GM12878 (cell line): ENCODE measurements around the gene RETREG1. TPM values are rescaled to one million over a fixed set of nuclear protein-coding genes. Genes with fewer than 3 reads are reported as not detected.

Experiments
- ATAC-seq: fragments of 200-7000 bp; cut with Tn5 transposase; 3 replicates; pipeline ENCODE4 v1.9.1; 2020; ENCODE audit warnings: mild to moderate bottlenecking, moderate library complexity
- BruUV-seq: library from RNA; stranded (reverse); fragments of 400-500 nt; replicated peaks from 2 replicates; lab custom pipeline; 2021; lab: Mats Ljungman, UMichigan
- CTCF ChIA-PET: fragments of 300-600 bp; sonication (Branson Sonifier 250); formaldehyde crosslinking; extraction: SDS; loops from one replicate; lab custom pipeline; 2021; ENCODE audit warnings: inconsistent platforms; lab: Yijun Ruan, JAX
- POLR2A ChIA-PET: fragments of 350-600 bp; formaldehyde crosslinking; extraction: SDS; loops from one replicate; lab custom pipeline; 2021; ENCODE audit warnings: inconsistent platforms; lab: Charles Lee
- RAD21 ChIA-PET: fragments of 300-600 bp; sonication (Branson Sonifier 250); formaldehyde crosslinking; loops from one replicate; lab custom pipeline; 2023; ENCODE audit warnings: antibody characterized with exemption; ENCODE audit not compliant: unreplicated experiment; lab: Charles Lee
- SMC1A ChIA-PET: fragments of 300-600 bp; sonication (Branson Sonifier 250); formaldehyde crosslinking; loops from one replicate; lab custom pipeline; 2023; ENCODE audit not compliant: unreplicated experiment, uncharacterized antibody; lab: Charles Lee
- DNase-seq: peaks from one replicate; pipeline ENCODE4 v3.0.0-alpha.2; 2011; ENCODE audit warnings: low read depth, low spot score
- FAIRE-seq: peaks from 3 replicates; lab custom pipeline; 2011; peaks lifted over from hg19 to GRCh38; lab: Jason Lieb, UNC
- H2AFZ ChIP-seq: 2 replicates; pipeline ENCODE4 v1.6.0; 2011; ENCODE audit warnings: low read depth, low read length, control low read depth; ENCODE audit not compliant: control insufficient read depth
- H3K27ac ChIP-seq: 2 replicates; pipeline ENCODE4 v1.5.1; 2011; ENCODE audit warnings: control low read depth; ENCODE audit not compliant: control insufficient read depth, insufficient read depth
- H3K27me3 ChIP-seq, 2 experiments: replicated peaks in 1 of 2; 2 replicates each; pipeline versions ENCODE4 v1.6.0 to v1.6.1; 2011; ENCODE audit warnings: low read length in 1 of 2; ENCODE audit not compliant: control insufficient read depth in 2 of 2, insufficient read depth in 2 of 2
- H3K36me3 ChIP-seq, 2 experiments: 2 replicates each; pipeline ENCODE4 v1.5.1; 2011; ENCODE audit warnings: low read length in 1 of 2; ENCODE audit not compliant: control insufficient read depth in 2 of 2, insufficient read depth in 2 of 2
- H3K4me1 ChIP-seq: 2 replicates; pipeline ENCODE4 v1.6.1; 2011; ENCODE audit warnings: mild to moderate bottlenecking, low read length, moderate library complexity, mixed read lengths; ENCODE audit not compliant: control insufficient read depth, insufficient read depth
- H3K4me2 ChIP-seq: 2 replicates; pipeline ENCODE4 v1.6.0; 2011; ENCODE audit warnings: control low read depth; ENCODE audit not compliant: control insufficient read depth, insufficient read depth
- H3K4me3 ChIP-seq: fragments of 200-600 bp; sonication (generic); 2 replicates; pipeline ENCODE4 v1.5.1; 2016
- H3K79me2 ChIP-seq: 2 replicates; pipeline ENCODE4 v1.6.0; 2011; ENCODE audit warnings: low read length; ENCODE audit not compliant: control insufficient read depth, insufficient read depth
- H3K9ac ChIP-seq: 2 replicates; pipeline ENCODE4 v1.8.0; 2011; ENCODE audit warnings: low read length, control low read depth, mixed read lengths; ENCODE audit not compliant: control insufficient read depth, insufficient read depth
- H3K9me3 ChIP-seq: replicated peaks from 3 replicates; pipeline ENCODE4 v1.5.1; 2011; ENCODE audit warnings: mild to moderate bottlenecking, low read length; ENCODE audit not compliant: control insufficient read depth, insufficient read depth
- H4K20me1 ChIP-seq: 2 replicates; pipeline ENCODE4 v1.6.0; 2011; ENCODE audit not compliant: control insufficient read depth, insufficient read depth
- BHLHE40 ChIP-seq, 2 experiments: fragments of 450-650 bp in 1 of 2; IDR thresholded peaks; 2 replicates each; pipeline ENCODE4 v1.6.1; 2011 to 2017; ENCODE audit warnings: low read depth in 2 of 2, borderline replicate concordance in 1 of 2, improper control_type of control experiment in 1 of 2, low read length in 1 of 2, mild to moderate bottlenecking in 1 of 2
- BMI1 ChIP-seq: fragments of 450-650 bp; IDR thresholded peaks from 2 replicates; pipeline ENCODE4 v1.6.1; 2016; ENCODE audit warnings: mild to moderate bottlenecking, moderate library complexity, borderline replicate concordance
- CBFB ChIP-seq: IDR thresholded peaks from 2 replicates; pipeline ENCODE4 v1.6.1; 2016; ENCODE audit warnings: antibody characterized with exemption, low read depth
- HDAC2 ChIP-seq: fragments of 200-600 bp; sonication (generic); IDR thresholded peaks from 2 replicates; pipeline ENCODE4 v1.6.1; 2017
- IKZF2 ChIP-seq, 2 experiments: fragments of 450-650 bp; IDR thresholded peaks; 2 replicates each; pipeline ENCODE4 v1.6.1; 2017; ENCODE audit warnings: mild to moderate bottlenecking in 2 of 2, moderate library complexity in 2 of 2
- JUND ChIP-seq: IDR thresholded peaks from 2 replicates; pipeline ENCODE4 v1.6.1; 2012; ENCODE audit warnings: low read depth, mild to moderate bottlenecking, low read length, improper control_type of control experiment, moderate library complexity
- POLR2A ChIP-seq: IDR thresholded peaks from 2 replicates; pipeline ENCODE4 v1.6.1; 2011; ENCODE audit warnings: low read depth, mild to moderate bottlenecking, low read length
- POLR2AphosphoS5 ChIP-seq: IDR thresholded peaks from 2 replicates; pipeline ENCODE4 v1.6.1; 2011; ENCODE audit warnings: mild to moderate bottlenecking, low read length, inconsistent platforms
- SREBF1 ChIP-seq: IDR thresholded peaks from 2 replicates; pipeline ENCODE4 v1.6.1; 2012; ENCODE audit warnings: mild to moderate bottlenecking, low read length
- SUPT20H ChIP-seq: IDR thresholded peaks from 2 replicates; pipeline ENCODE4 v1.6.1; 2011; ENCODE audit warnings: low read depth, mild to moderate bottlenecking, low read length, moderate library complexity, borderline replicate concordance; ENCODE audit not compliant: control insufficient read depth
- SUZ12 ChIP-seq: fragments of 200-600 bp; sonication (generic); IDR thresholded peaks from one replicate; pipeline ENCODE4 v1.6.1; 2018; ENCODE audit warnings: antibody characterized with exemption, mild to moderate bottlenecking; ENCODE audit not compliant: unreplicated experiment
- TARDBP ChIP-seq: IDR thresholded peaks from 2 replicates; pipeline ENCODE4 v1.6.1; 2016; ENCODE audit warnings: borderline replicate concordance
- ZNF207 ChIP-seq: fragments of 450-650 bp; IDR thresholded peaks from 2 replicates; pipeline ENCODE4 v1.6.1; 2014; ENCODE audit warnings: antibody characterized with exemption, mild to moderate bottlenecking, borderline replicate concordance
- ZNF24 ChIP-seq: fragments of 450-650 bp; IDR thresholded peaks from 2 replicates; pipeline ENCODE4 v1.6.1; 2017; ENCODE audit warnings: antibody characterized with exemption, mild to moderate bottlenecking
- WGBS: methylation state at CpG from one replicate; pipeline ENCODE4 v1.1.6; 2016; ENCODE audit warnings: low lambda C conversion rate; ENCODE audit not compliant: insufficient replicate concordance, insufficient coverage; ENCODE audit errors: missing lambda C conversion rate; 5-methylcytosine and 5-hydroxymethylcytosine counted together
- in situ Hi-C: fragments of 300-500 bp; cut with MboI; formaldehyde crosslinking; loops from 9 replicates; pipeline ENCODE4 v1.14.3; 2018; ENCODE audit warnings: mixed read lengths
- intact Hi-C: fragments of 100-400 bp; cut with micrococcal nuclease; formaldehyde crosslinking; loops from one replicate; pipeline ENCODE4 v1.14.2; 2022; ENCODE audit not compliant: unreplicated experiment
- polyA plus RNA-seq, 11 experiments: library from polyadenylated mRNA; depleted of rRNA in 4 of 11; unstranded in 6 of 11; stranded (reverse) in 5 of 11; fragments of >200 nt; fragmentation: Nextera tagmentation in 4 of 11; fragmentation: Illumina TruSeq in 1 of 11; extraction: Ambion mirVana in 4 of 11; extraction: Trizol in 1 of 11; gene quantifications; 1 replicate in 1 of 11; 2 replicates in 10 of 11; pipeline versions ENCODE4 v1.2.1 to v1.2.3, GENCODE V29; 2011 to 2016; ENCODE audit warnings: inconsistent platforms in 2 of 11, missing spikeins in 2 of 11, low read depth in 1 of 11
- total RNA-seq, 4 experiments: library from RNA; depleted of rRNA in 3 of 4; stranded (reverse); fragments of >200 nt in 3 of 4; fragmentation: Illumina TruSeq in 1 of 4; extraction: Trizol in 1 of 4; gene quantifications; 2 replicates each; pipeline versions ENCODE4 v1.2.1 to v1.2.3, GENCODE V29; 2013 to 2021
- TF ChIP-seq, protein P1 (sequence below): IDR thresholded peaks from 2 replicates; pipeline ENCODE4 v1.6.1; 2012; ENCODE audit warnings: low read depth, low read length, improper control_type of control experiment
- TF ChIP-seq, protein P2 (sequence below): IDR thresholded peaks from 2 replicates; pipeline ENCODE4 v1.6.1; 2012; ENCODE audit warnings: low read depth, low read length, improper control_type of control experiment
- TF ChIP-seq, protein P3 (sequence below): fragments of 450-650 bp; IDR thresholded peaks from 2 replicates; pipeline ENCODE4 v1.6.1; 2014; ENCODE audit warnings: mild to moderate bottlenecking

The RETREG1 gene
- total and polyA plus RNA-seq, 10 of the 15 experiments (the other 5 are each of a cell fraction or from before 2014, with no cell fraction given): 3.9 to 8.9 (median 6.4) TPM

- TF ChIP-seq SUZ12: no peak
- TF ChIP-seq, protein P1, sequence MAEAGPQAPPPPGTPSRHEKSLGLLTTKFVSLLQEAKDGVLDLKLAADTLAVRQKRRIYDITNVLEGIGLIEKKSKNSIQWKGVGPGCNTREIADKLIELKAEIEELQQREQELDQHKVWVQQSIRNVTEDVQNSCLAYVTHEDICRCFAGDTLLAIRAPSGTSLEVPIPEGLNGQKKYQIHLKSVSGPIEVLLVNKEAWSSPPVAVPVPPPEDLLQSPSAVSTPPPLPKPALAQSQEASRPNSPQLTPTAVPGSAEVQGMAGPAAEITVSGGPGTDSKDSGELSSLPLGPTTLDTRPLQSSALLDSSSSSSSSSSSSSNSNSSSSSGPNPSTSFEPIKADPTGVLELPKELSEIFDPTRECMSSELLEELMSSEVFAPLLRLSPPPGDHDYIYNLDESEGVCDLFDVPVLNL: no peak
- TF ChIP-seq, protein P2, sequence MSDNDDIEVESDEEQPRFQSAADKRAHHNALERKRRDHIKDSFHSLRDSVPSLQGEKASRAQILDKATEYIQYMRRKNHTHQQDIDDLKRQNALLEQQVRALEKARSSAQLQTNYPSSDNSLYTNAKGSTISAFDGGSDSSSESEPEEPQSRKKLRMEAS: no peak
- no peak for TF ChIP-seq CBFB
- TF ChIP-seq TARDBP: no peak
These were observed 39.9 kb upstream of the RETREG1 start (continued) for GRCh38 chr5:16656561-16657191.

DNA sequence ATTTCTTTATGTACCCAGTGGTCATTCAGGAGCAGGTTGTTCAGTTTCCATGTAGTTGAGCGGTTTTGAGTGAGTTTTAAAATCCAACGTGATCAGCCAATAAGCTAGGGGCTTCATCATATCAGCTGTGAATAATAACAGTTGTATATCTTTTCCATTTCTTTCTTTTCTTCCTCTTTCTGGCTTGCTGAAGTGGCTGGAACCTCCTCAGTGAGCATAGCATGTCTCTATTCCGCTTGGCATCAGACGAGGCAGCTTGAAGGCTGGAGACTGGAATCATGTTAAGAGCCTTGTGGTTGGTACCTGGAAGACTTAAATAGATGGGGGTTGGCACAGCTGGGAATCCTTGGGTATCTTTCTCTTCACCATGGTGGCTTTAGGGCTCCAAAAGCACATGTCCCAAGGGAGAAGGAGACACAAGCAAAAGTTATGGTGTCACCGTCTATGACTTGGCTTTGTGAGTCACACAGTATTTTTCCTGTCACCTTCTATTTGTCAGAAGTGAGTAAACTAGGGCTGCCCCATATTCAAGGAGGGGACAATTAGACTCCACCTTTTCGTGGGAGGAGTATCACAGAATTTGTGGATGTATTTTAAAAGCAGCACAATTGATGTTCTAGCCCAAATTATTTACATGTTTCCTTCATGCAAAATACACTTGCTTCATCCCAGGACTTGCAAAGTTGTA, 38.0 kb upstream of the RETREG1 start:
- no peaks in the 10 kb centered on the region for H3K36me3 ChIP-seq
- ChIA-PET SMC1A (no interaction called here), RAD21 (no interaction called here), POLR2A (no interaction called here), CTCF (no interaction called here)
- no peak overlapping the region for H2AFZ ChIP-seq
- TF ChIP-seq SREBF1 (no peak), JUND (no peak), SUPT20H (no peak), IKZF2 (IDR thresholded peaks at IDR 0.05) (no peak), ZNF24 (no peak), POLR2A (no peak), POLR2AphosphoS5 (no peak), HDAC2 (no peak), ZNF207 (no peak), BHLHE40 (IDR thresholded peaks at IDR 0.05; ENCODE audit: borderline replicate concordance in 1 of 2, low read depth in 2 of 2, low read length in 1 of 2) (no peak), BMI1 (no peak)
- TF ChIP-seq, protein P3, sequence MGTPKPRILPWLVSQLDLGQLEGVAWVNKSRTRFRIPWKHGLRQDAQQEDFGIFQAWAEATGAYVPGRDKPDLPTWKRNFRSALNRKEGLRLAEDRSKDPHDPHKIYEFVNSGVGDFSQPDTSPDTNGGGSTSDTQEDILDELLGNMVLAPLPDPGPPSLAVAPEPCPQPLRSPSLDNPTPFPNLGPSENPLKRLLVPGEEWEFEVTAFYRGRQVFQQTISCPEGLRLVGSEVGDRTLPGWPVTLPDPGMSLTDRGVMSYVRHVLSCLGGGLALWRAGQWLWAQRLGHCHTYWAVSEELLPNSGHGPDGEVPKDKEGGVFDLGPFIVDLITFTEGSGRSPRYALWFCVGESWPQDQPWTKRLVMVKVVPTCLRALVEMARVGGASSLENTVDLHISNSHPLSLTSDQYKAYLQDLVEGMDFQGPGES: no peak
- FAIRE-seq (no peak), ATAC-seq (no peak), DNase-seq (no peak)
- H3K4me1 ChIP-seq: no peaks in the 10 kb centered on the region
- intact Hi-C loops: no loop called here
- no peaks in the 10 kb centered on the region for H4K20me1 ChIP-seq
- 0% methylated on average over 5 of the region's 6 CpGs for WGBS
- H3K9ac ChIP-seq: no peak overlapping the region
- in situ Hi-C loops: no loop called here
- no peaks in the 10 kb centered on the region for H3K79me2 ChIP-seq
- BruUV-seq: no TSS peak
- H3K4me3 ChIP-seq: no peak overlapping the region
- H3K4me2 ChIP-seq: no peak overlapping the region
- no peaks in the 10 kb centered on the region for H3K27me3 ChIP-seq
- no peak overlapping the region for H3K27ac ChIP-seq
- no peaks in the 10 kb centered on the region for H3K9me3 ChIP-seq
